Panc1 (cell line): ENCODE measurements around the gene SMIM7. TPM values are rescaled to one million over a fixed set of nuclear protein-coding genes. Genes with fewer than 3 reads are reported as not detected.

ENCODE experiments used
- ATAC-seq: fragments of 200-7000 bp; cut with Tn5 transposase; 2 replicates; pipeline ENCODE4 v1.9.1; 2020; ENCODE audit warnings: mild to moderate bottlenecking, moderate library complexity
- BruUV-seq: library from RNA; stranded (reverse); fragments of 400-500 nt; replicated peaks from 2 replicates; lab custom pipeline; 2021; lab: Mats Ljungman, UMichigan
- CTCF ChIA-PET: fragments of 300-600 bp; sonication (Branson Sonifier 250); formaldehyde crosslinking; loops from one replicate; lab custom pipeline; 2022; ENCODE audit warnings: antibody characterized with exemption; lab: Charles Lee
- POLR2A ChIA-PET: fragments of 300-600 bp; sonication (Branson Sonifier 250); formaldehyde crosslinking; loops from one replicate; lab custom pipeline; 2022; ENCODE audit warnings: antibody characterized with exemption; lab: Charles Lee
- DNase-seq: peaks from one replicate; pipeline ENCODE4 v3.0.0-alpha.2; 2010; ENCODE audit warnings: low read depth, low spot score
- H3K27ac ChIP-seq: 2 replicates; pipeline ENCODE4 v1.5.1; 2011; ENCODE audit warnings: mild to moderate bottlenecking, low read length, inconsistent platforms
- H3K27me3 ChIP-seq: fragments of 200-500 bp; sonication (Bioruptor generic); 2 replicates; pipeline ENCODE4 v1.6.0; 2014; ENCODE audit warnings: low read length, inconsistent platforms; ENCODE audit not compliant: control insufficient read depth, insufficient read depth
- H3K36me3 ChIP-seq: fragments of 200-500 bp; sonication (Bioruptor generic); 2 replicates; pipeline ENCODE4 v1.5.1; 2014; ENCODE audit warnings: inconsistent platforms, mild to moderate bottlenecking, low read length, moderate library complexity; ENCODE audit not compliant: control insufficient read depth, insufficient read depth
- H3K4me1 ChIP-seq: 2 replicates; pipeline ENCODE4 v1.5.1; 2011; ENCODE audit warnings: inconsistent platforms, mild to moderate bottlenecking, low read length, moderate library complexity; ENCODE audit not compliant: control insufficient read depth, insufficient read depth
- H3K4me3 ChIP-seq, 2 experiments: 2 replicates each; pipeline ENCODE4 v1.5.1; 2011 to 2012; ENCODE audit warnings: low read depth in 2 of 2, low read length in 2 of 2, mild to moderate bottlenecking in 2 of 2, inconsistent platforms in 1 of 2, moderate library complexity in 1 of 2
- H3K9me3 ChIP-seq: fragments of 200-500 bp; sonication (Bioruptor generic); 2 replicates; pipeline ENCODE4 v1.5.1; 2014; ENCODE audit warnings: low read depth, mild to moderate bottlenecking, inconsistent platforms, low read length, moderate library complexity; ENCODE audit not compliant: control insufficient read depth, insufficient read depth
- POLR2AphosphoS5 ChIP-seq: IDR thresholded peaks from 2 replicates; pipeline ENCODE4 v1.6.1; 2012; ENCODE audit warnings: mild to moderate bottlenecking, low read depth, low read length, moderate library complexity
- SIN3A ChIP-seq: IDR thresholded peaks from 2 replicates; pipeline ENCODE4 v1.6.1; 2012; ENCODE audit warnings: low read depth, mild to moderate bottlenecking, low read length, moderate library complexity, borderline replicate concordance; ENCODE audit not compliant: insufficient read depth
- TCF7L2 ChIP-seq: IDR thresholded peaks from 2 replicates; pipeline ENCODE4 v1.6.1; 2011; ENCODE audit warnings: mild to moderate bottlenecking, low read depth, low read length, inconsistent platforms
- in situ Hi-C: cut with HindIII; loops from 2 replicates; pipeline ENCODE4 v1.10.0; 2016; ENCODE audit warnings: low sequenced_read_pairs, low pct_unique_long_range_greater_than_20kb
- intact Hi-C: fragments of 100-400 bp; cut with micrococcal nuclease; formaldehyde crosslinking; loops from one replicate; pipeline ENCODE4 v1.10.0; 2022; ENCODE audit not compliant: unreplicated experiment
- total RNA-seq: library from RNA; stranded (reverse); gene quantifications from one replicate; pipeline ENCODE4 v1.2.1, GENCODE V29; 2021; ENCODE audit not compliant: unreplicated experiment
- TF ChIP-seq, protein P1 (sequence below), 2 experiments: IDR thresholded peaks; 2 replicates each; pipeline ENCODE4 v1.6.1; 2011 to 2012; ENCODE audit warnings: low read depth in 2 of 2, control low read depth in 1 of 2, low read length in 1 of 2, mild to moderate bottlenecking in 1 of 2, moderate library complexity in 1 of 2; ENCODE audit not compliant: insufficient read depth in 1 of 2
- TF ChIP-seq, protein P2 (sequence below): fragments of 450-650 bp; IDR thresholded peaks from 2 replicates; pipeline ENCODE4 v1.5.1; 2017; ENCODE audit warnings: mild to moderate bottlenecking

SMIM7 gene
- total RNA-seq, 1 experiment from 2014 or later = 70.7 TPM

DNA sequence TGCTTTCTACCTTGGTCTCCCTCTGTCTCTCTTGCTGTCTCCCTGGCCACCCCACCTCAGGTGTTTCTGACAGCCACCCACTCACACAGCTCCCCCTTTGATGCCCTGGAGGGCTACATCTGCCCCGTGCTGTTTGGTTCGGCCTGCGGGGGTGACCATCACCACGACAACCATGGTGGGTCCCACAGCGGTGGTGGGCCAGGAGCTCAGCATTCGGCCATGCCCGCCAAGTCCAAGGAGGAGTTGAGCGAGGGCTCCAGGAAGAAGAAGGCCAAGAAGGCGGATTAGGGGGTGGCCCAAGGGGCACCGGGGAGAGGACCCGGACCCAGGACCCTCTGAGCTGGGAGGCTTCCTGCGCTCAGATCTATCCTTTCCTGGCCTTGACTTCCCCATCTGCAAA is 28.1 kb upstream of the SMIM7 start:
- ChIA-PET CTCF (no interaction called here), POLR2A (interaction anchor here (0.9 kb wide), 1 partner anchor 25 kb away, joined by 18 read pairs; no protein-coding TSS in a partner anchor)
- Histone ChIP-seq H3K4me3 (no peak overlapping the region), H3K36me3 (no peaks in the 10 kb centered on the region), H3K27me3 (no peaks in the 10 kb centered on the region), H3K4me1 (peaks cover 4% of the 10 kb centered on the region; the same call in 1 of the 2 replicates), H3K9me3 (no peaks in the 10 kb centered on the region), H3K27ac (no peak overlapping the region)
- intact Hi-C loops = no loop called here
- TF ChIP-seq TCF7L2 = no peak
- TF ChIP-seq, protein P1, sequence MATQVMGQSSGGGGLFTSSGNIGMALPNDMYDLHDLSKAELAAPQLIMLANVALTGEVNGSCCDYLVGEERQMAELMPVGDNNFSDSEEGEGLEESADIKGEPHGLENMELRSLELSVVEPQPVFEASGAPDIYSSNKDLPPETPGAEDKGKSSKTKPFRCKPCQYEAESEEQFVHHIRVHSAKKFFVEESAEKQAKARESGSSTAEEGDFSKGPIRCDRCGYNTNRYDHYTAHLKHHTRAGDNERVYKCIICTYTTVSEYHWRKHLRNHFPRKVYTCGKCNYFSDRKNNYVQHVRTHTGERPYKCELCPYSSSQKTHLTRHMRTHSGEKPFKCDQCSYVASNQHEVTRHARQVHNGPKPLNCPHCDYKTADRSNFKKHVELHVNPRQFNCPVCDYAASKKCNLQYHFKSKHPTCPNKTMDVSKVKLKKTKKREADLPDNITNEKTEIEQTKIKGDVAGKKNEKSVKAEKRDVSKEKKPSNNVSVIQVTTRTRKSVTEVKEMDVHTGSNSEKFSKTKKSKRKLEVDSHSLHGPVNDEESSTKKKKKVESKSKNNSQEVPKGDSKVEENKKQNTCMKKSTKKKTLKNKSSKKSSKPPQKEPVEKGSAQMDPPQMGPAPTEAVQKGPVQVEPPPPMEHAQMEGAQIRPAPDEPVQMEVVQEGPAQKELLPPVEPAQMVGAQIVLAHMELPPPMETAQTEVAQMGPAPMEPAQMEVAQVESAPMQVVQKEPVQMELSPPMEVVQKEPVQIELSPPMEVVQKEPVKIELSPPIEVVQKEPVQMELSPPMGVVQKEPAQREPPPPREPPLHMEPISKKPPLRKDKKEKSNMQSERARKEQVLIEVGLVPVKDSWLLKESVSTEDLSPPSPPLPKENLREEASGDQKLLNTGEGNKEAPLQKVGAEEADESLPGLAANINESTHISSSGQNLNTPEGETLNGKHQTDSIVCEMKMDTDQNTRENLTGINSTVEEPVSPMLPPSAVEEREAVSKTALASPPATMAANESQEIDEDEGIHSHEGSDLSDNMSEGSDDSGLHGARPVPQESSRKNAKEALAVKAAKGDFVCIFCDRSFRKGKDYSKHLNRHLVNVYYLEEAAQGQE (IDR thresholded peaks at IDR 0.05; ENCODE audit: insufficient read depth in 1 of 2, low read depth in 2 of 2, low read length in 1 of 2) = no peak
- no peak for TF ChIP-seq SIN3A
- TF ChIP-seq POLR2AphosphoS5 = no peak
- TF ChIP-seq, protein P2, sequence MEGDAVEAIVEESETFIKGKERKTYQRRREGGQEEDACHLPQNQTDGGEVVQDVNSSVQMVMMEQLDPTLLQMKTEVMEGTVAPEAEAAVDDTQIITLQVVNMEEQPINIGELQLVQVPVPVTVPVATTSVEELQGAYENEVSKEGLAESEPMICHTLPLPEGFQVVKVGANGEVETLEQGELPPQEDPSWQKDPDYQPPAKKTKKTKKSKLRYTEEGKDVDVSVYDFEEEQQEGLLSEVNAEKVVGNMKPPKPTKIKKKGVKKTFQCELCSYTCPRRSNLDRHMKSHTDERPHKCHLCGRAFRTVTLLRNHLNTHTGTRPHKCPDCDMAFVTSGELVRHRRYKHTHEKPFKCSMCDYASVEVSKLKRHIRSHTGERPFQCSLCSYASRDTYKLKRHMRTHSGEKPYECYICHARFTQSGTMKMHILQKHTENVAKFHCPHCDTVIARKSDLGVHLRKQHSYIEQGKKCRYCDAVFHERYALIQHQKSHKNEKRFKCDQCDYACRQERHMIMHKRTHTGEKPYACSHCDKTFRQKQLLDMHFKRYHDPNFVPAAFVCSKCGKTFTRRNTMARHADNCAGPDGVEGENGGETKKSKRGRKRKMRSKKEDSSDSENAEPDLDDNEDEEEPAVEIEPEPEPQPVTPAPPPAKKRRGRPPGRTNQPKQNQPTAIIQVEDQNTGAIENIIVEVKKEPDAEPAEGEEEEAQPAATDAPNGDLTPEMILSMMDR = no peak
- in situ Hi-C loops = no loop called here
- no peak for DNase-seq
- BruUV-seq = no TSS peak
- no peak for ATAC-seq

DNA sequence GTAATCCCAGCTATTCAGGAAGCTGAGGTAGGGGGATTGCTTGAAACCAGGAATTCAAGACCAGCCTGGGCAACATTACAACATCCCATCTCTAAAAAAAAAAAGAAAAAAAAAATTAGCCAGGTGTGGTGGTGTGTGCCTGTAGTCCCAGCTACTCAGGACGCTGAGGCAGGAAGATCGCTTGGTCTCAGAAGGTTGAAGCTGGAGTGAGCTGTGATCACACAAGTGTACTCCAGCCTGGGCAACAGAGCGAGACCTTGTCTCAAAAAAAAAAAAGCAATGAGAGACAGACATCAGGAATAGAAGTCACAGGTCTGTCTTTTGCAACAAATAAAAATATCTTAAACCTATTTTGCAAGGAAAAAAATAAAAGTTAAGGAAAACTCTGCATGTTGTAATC is 24.3 kb upstream of the SMIM7 start:
- Histone ChIP-seq H3K4me3 (no peak overlapping the region), H3K9me3 (no peaks in the 10 kb centered on the region), H3K27me3 (no peaks in the 10 kb centered on the region), H3K36me3 (no peaks in the 10 kb centered on the region), H3K4me1 (peaks cover 4% of the 10 kb centered on the region; the same call in 1 of the 2 replicates), H3K27ac (no peak overlapping the region)
- intact Hi-C loops (no loop called here), in situ Hi-C loops (no loop called here)
- ATAC-seq (no peak), DNase-seq (no peak)
- POLR2A ChIA-PET = interaction anchor here (0.7 kb wide), 1 partner anchor 24 kb away, joined by 12 read pairs; the partner anchor contains the start of gene SMIM7
- TF ChIP-seq TCF7L2 = no peak
- TF ChIP-seq POLR2AphosphoS5 = no peak
- TF ChIP-seq, protein P2 = no peak
- no peak for TF ChIP-seq SIN3A
- TF ChIP-seq, protein P1 (IDR thresholded peaks at IDR 0.05; ENCODE audit: insufficient read depth in 1 of 2, low read depth in 2 of 2, low read length in 1 of 2) = no peak
- CTCF ChIA-PET = no interaction called here
- no TSS peak for BruUV-seq
